ENCODE results near the gene TASP1. TPM values are rescaled to one million over a fixed set of nuclear protein-coding genes. Genes with fewer than 3 reads are reported as not detected.

TASP1 gene
- total RNA-seq, 1 experiment from 2014 or later, result 9.5 TPM

DNA sequence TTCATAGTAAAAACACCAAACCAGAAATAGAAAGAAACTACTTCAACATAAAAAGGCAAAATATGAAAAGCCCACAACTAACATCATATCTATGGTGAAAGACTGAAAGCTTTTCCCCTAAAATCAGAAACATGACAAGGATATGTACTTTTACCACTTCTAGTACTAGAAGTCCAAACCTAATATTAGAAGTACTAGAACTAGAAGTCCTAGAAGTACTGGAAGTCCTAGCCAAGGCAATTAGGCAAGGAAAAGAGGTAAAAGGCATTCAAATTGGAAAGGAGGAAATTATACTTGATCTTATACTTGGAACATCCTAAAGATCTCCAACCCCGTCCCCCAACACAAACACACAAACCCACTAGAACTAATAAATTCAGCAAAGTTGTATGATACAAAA is 74.9 kb downstream of the TASP1 start:
- Histone ChIP-seq H3K9ac (ENCODE audit: extremely low read depth, insufficient read length, low read length) (no peak overlapping the region), H3K23me2 (ENCODE audit: insufficient read length, low read depth, low read length, poor library complexity, severe bottlenecking) (no peaks in the 10 kb centered on the region), H3K14ac (ENCODE audit: insufficient read depth, low read length) (no peak overlapping the region), H3K4ac (ENCODE audit: low read depth, low read length) (no peak overlapping the region), H4K5ac (ENCODE audit: insufficient read length, low read depth, low read length) (no peak overlapping the region), H3K27ac (ENCODE audit: insufficient read length, low read depth, low read length) (no peak overlapping the region), H2AFZ (ENCODE audit: low read length) (no peak overlapping the region), H3K79me1 (ENCODE audit: insufficient read depth, low read depth, low read length, poor library complexity, severe bottlenecking) (no peaks in the 10 kb centered on the region), H2BK120ac (ENCODE audit: low read depth, low read length, poor library complexity, severe bottlenecking) (no peak overlapping the region), H3K27me3 (ENCODE audit: insufficient read depth, low read length) (no peaks in the 10 kb centered on the region), H4K20me1 (ENCODE audit: control insufficient read depth, insufficient read depth, insufficient read length) (no peaks in the 10 kb centered on the region), H4K91ac (ENCODE audit: insufficient read length, low read depth, low read length) (no peak overlapping the region), H2BK20ac (ENCODE audit: low read depth, low read length, poor library complexity, severe bottlenecking) (no peak overlapping the region), H3T11ph (ENCODE audit: low read length) (no peak overlapping the region), H2BK15ac (ENCODE audit: low read depth, low read length) (no peak overlapping the region), H2AK5ac (ENCODE audit: insufficient read length, low read length) (no peak overlapping the region), H3K56ac (ENCODE audit: insufficient read length, low read depth, low read length) (no peak overlapping the region), H3K4me1 (ENCODE audit: insufficient read depth, low read length) (no peaks in the 10 kb centered on the region), H3K79me2 (ENCODE audit: insufficient read depth, low read length) (no peaks in the 10 kb centered on the region), H2BK5ac (ENCODE audit: insufficient read length, low read length) (no peak overlapping the region), H3K18ac (ENCODE audit: insufficient read length, low read depth, low read length) (no peak overlapping the region), H3K23ac (ENCODE audit: insufficient read length, low read depth, low read length) (no peak overlapping the region), H3K9me3 (ENCODE audit: control insufficient read depth, low read depth, low read length) (no peaks in the 10 kb centered on the region), H4K8ac (replicated peaks; ENCODE audit: insufficient read length, low read depth, low read length) (no peak overlapping the region), H2BK12ac (ENCODE audit: insufficient read length, low read depth, low read length) (no peak overlapping the region), H3K4me2 (ENCODE audit: insufficient read depth, insufficient read length, low read length) (no peak overlapping the region)
- DNase-seq, result no peak
- Mint-ChIP-seq H3K4me3 (no peak overlapping the region), H3K9me3 (no peaks in the 10 kb centered on the region), H3K27me3 (ENCODE audit: low read depth) (no peaks in the 10 kb centered on the region), H3K27ac (no peak overlapping the region), H3K4me1 (no peaks in the 10 kb centered on the region), H3K36me3 (ENCODE audit: insufficient read depth in 1 of 3, low read depth in 3 of 3) (peaks cover 4 to 10% (median 5%) of the 10 kb centered on the region in 3 experiments)
- no CpG with 5 or more reads among the region's 1 CpG for WGBS (ENCODE audit: extremely low coverage, insufficient read length, low lambda C conversion rate)
- TF ChIP-seq, protein P1, sequence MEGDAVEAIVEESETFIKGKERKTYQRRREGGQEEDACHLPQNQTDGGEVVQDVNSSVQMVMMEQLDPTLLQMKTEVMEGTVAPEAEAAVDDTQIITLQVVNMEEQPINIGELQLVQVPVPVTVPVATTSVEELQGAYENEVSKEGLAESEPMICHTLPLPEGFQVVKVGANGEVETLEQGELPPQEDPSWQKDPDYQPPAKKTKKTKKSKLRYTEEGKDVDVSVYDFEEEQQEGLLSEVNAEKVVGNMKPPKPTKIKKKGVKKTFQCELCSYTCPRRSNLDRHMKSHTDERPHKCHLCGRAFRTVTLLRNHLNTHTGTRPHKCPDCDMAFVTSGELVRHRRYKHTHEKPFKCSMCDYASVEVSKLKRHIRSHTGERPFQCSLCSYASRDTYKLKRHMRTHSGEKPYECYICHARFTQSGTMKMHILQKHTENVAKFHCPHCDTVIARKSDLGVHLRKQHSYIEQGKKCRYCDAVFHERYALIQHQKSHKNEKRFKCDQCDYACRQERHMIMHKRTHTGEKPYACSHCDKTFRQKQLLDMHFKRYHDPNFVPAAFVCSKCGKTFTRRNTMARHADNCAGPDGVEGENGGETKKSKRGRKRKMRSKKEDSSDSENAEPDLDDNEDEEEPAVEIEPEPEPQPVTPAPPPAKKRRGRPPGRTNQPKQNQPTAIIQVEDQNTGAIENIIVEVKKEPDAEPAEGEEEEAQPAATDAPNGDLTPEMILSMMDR (conservative IDR thresholded peaks at IDR 0.05), result no peak

All from H9 (cell line).